ENCODE results near the gene GARIN5B. TPM values are rescaled to one million over a fixed set of nuclear protein-coding genes. Genes with fewer than 3 reads are reported as not detected.

GARIN5B gene
- total RNA-seq, 1 experiment from 2014 or later: 0.13 TPM

- Histone ChIP-seq H2BK15ac (ENCODE audit: low read depth, low read length) (no peak overlapping the region), H3K79me1 (ENCODE audit: insufficient read depth, low read depth, low read length, poor library complexity, severe bottlenecking) (no peaks in the 10 kb centered on the region), H3K4me1 (ENCODE audit: insufficient read depth, low read length) (peaks cover 2% of the 10 kb centered on the region; the same call in 1 of the 2 replicates), H3K9me3 (ENCODE audit: control insufficient read depth, low read depth, low read length) (no peaks in the 10 kb centered on the region), H3K4me2 (ENCODE audit: insufficient read depth, insufficient read length, low read length) (peak overlapping the region; percentile 35), H2AFZ (ENCODE audit: low read length) (no peak overlapping the region), H3K23ac (ENCODE audit: insufficient read length, low read depth, low read length) (no peak overlapping the region), H3K27me3 (ENCODE audit: insufficient read depth, low read length) (peaks cover 14% of the 10 kb centered on the region; the same call in 1 of the 2 replicates), H3K4ac (ENCODE audit: low read depth, low read length) (no peak overlapping the region), H4K5ac (ENCODE audit: insufficient read length, low read depth, low read length) (no peak overlapping the region), H3K9ac (ENCODE audit: extremely low read depth, insufficient read length, low read length) (peak overlapping the region; percentile 24), H2BK12ac (ENCODE audit: insufficient read length, low read depth, low read length) (no peak overlapping the region), H3K27ac (ENCODE audit: insufficient read length, low read depth, low read length) (peak overlapping the region; percentile 59), H2BK5ac (ENCODE audit: insufficient read length, low read length) (no peak overlapping the region), H4K8ac (replicated peaks; ENCODE audit: insufficient read length, low read depth, low read length) (no peak overlapping the region), H3K14ac (ENCODE audit: insufficient read depth, low read length) (peak overlapping the region; percentile 77; the same call in 1 of the 2 replicates), H4K91ac (ENCODE audit: insufficient read length, low read depth, low read length) (no peak overlapping the region), H3K56ac (ENCODE audit: insufficient read length, low read depth, low read length) (no peak overlapping the region), H2BK20ac (ENCODE audit: low read depth, low read length, poor library complexity, severe bottlenecking) (no peak overlapping the region), H3K23me2 (ENCODE audit: insufficient read length, low read depth, low read length, poor library complexity, severe bottlenecking) (peaks cover 7% of the 10 kb centered on the region), H4K20me1 (ENCODE audit: control insufficient read depth, insufficient read depth, insufficient read length) (no peaks in the 10 kb centered on the region), H3K18ac (ENCODE audit: insufficient read length, low read depth, low read length) (peak overlapping the region; percentile 54), H3K79me2 (ENCODE audit: insufficient read depth, low read length) (no peaks in the 10 kb centered on the region), H2BK120ac (ENCODE audit: low read depth, low read length, poor library complexity, severe bottlenecking) (no peak overlapping the region), H2AK5ac (ENCODE audit: insufficient read length, low read length) (no peak overlapping the region), H3T11ph (ENCODE audit: low read length) (no peak overlapping the region)
- H3K27me3 Mint-ChIP-seq (ENCODE audit: low read depth): peaks cover 31% of the 10 kb centered on the region
- H3K36me3 Mint-ChIP-seq (ENCODE audit: insufficient read depth in 1 of 3, low read depth in 3 of 3): peaks cover 11 to 59% (median 40%) of the 10 kb centered on the region in 3 experiments; a peak in 6 of 7 replicates
- peak; percentile 69 for DNase-seq
- H3K4me1 Mint-ChIP-seq: peaks cover 62 to 75% of the 10 kb centered on the region in 2 experiments
- no peaks in the 10 kb centered on the region; a peak in 1 of 5 replicates for H3K9me3 Mint-ChIP-seq
- WGBS (ENCODE audit: extremely low coverage, insufficient read length, low lambda C conversion rate): no CpG with 5 or more reads among the region's 22 CpGs
- peak overlapping the region; percentile 49 to 72 for H3K4me3 Mint-ChIP-seq
- H3K27ac Mint-ChIP-seq: peak overlapping the region; percentile 94 to 99 (median 96)
- no peak for TF ChIP-seq CTCF (conservative IDR thresholded peaks at IDR 0.05)
Measured at GRCh38 chr19:55348317-55349034, 14.6 kb downstream of the GARIN5B start.
